ENCODE measurements around the gene LTBP3.

- TF ChIP-seq CTCF (IDR thresholded peaks at IDR 0.05; ENCODE audit: poor library complexity) (peak; percentile 47), EZH2phosphoT487 (IDR thresholded peaks at IDR 0.05; ENCODE audit: low read depth, severe bottlenecking, unreplicated experiment) (no peak), EZH2 (IDR thresholded peaks at IDR 0.05; ENCODE audit: borderline replicate concordance) (no peak)
These were observed 35.6 kb upstream of the LTBP3 start for GRCh38 chr11:65593518-65594414.
